KOPT-K1 (cell line): Measurements from ENCODE around the gene IFT122.

Experiments used
- H3K27ac ChIP-seq: fragments of 200-600 bp; sonication (generic); 2 replicates; pipeline ENCODE4 v1.5.1; 2016; ENCODE audit warnings: antibody characterized with exemption, mild to moderate bottlenecking, low read depth, low read length; ENCODE audit not compliant: poor library complexity, severe bottlenecking
- H3K36me3 ChIP-seq: fragments of 200-600 bp; sonication (generic); 2 replicates; pipeline ENCODE4 v1.5.1; 2017; ENCODE audit warnings: antibody characterized with exemption, mild to moderate bottlenecking, low read length, moderate library complexity; ENCODE audit not compliant: insufficient read depth
- H3K9me3 ChIP-seq: fragments of 200-600 bp; sonication (generic); 2 replicates; pipeline ENCODE4 v1.5.1; 2017; ENCODE audit warnings: antibody characterized with exemption, low read length, mild to moderate bottlenecking; ENCODE audit not compliant: insufficient read depth, poor library complexity, severe bottlenecking

Gene IFT122

DNA sequence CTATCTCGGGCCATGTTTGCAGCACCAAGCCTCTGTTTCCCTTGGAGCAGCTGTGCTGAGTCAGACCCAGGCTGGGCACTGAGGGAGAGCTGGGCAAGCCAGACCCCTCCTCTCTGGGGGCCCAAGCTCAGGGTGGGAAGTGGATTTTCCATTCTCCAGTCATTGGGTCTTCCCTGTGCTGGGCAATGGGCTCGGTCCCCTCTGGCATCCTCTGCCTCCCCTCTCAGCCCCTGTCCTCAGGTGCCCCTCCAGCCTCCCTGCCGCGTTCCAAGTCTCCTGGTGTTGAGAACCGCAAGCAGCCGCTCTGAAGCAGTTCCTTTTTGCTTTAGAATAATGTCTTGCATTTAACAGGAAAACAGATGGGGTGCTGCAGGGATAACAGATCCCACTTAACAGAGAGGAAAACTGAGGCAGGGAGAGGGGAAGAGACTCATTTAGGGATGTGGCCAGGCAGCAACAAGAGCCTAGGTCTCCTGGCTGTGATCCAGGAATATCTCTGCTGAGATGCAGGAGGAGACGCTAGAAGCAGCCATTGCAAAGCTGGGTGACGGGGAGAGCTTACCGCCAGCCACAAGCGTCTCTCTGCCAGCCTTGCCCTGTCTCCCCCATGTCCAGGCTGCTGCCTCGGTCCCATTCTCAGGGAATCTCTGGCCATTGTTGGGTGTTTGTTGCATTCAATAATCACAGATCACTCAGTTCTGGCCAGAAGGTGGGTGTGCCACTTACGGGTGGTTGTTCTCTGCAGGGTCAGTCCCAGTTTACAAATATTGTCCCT, 89.6 kb downstream of the IFT122 start:
- Histone ChIP-seq H3K27ac (no peak overlapping the region), H3K36me3 (no peaks in the 10 kb centered on the region), H3K9me3 (no peaks in the 10 kb centered on the region)

DNA sequence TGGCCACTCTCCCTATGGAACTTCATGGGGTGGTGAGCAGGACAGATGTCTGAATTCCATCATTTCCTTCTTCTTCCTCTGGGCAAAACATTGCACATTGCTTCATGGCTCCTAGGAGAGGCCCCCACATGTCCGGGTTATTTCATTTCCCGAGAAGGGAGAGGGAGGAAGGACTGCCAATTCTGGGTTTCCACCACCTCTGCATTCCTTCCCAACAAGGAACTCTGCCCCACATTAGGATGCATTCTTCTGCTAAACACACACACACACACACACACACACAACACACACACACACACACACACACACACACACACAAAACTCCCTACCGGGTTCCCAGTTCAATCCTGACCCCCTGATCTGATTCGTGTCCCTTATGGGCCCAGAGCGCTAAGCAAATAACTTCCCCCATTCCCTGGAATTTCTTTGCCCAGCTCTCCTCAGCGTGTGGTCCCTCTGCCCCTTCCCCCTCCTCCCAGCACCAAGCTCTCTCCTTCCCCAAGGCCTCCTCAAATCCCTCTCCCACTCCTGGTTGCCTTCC, 90.3 kb downstream of the IFT122 start:
- H3K36me3 ChIP-seq: no peaks in the 10 kb centered on the region
- no peak overlapping the region for H3K27ac ChIP-seq
- H3K9me3 ChIP-seq: no peaks in the 10 kb centered on the region

- Histone ChIP-seq H3K36me3 (no peaks in the 10 kb centered on the region), H3K27ac (no peak overlapping the region), H3K9me3 (no peaks in the 10 kb centered on the region)
Observed at GRCh38 chr3:129530821-129531220, 90.8 kb downstream of the IFT122 start.

DNA sequence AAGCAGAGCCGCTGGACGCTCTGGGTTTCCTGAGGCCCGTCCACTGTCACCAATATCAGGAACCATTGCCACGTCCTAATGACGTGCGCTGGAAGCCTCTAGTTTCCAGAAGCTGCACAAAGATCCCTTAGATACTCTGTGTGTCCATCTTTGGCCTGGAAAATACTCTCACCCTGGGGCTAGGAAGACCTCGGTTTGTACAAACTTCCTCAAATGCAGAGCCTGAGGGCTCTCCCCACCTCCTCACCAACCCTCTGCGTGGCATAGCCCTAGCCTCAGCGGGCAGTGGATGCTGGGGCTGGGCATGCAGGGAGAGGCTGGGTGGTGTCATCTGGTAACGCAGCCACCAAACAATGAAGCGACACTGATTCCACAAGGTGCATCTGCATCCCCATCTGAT, 91.7 kb downstream of the IFT122 start:
- Histone ChIP-seq H3K9me3 (no peaks in the 10 kb centered on the region), H3K27ac (no peak overlapping the region), H3K36me3 (no peaks in the 10 kb centered on the region)

- no peak overlapping the region for H3K27ac ChIP-seq
- H3K9me3 ChIP-seq: no peaks in the 10 kb centered on the region
Observed at GRCh38 chr3:129532261-129532660, 92.2 kb downstream of the IFT122 start.

GRCh38 chr3:129533406-129533805, 93.4 kb downstream of the IFT122 start:
- H3K27ac ChIP-seq: no peak overlapping the region
- no peaks in the 10 kb centered on the region for H3K9me3 ChIP-seq
- H3K36me3 ChIP-seq: no peaks in the 10 kb centered on the region

More at GRCh38 chr3:129532261-129532660, 92.2 kb downstream of the IFT122 start:
- no peaks in the 10 kb centered on the region for H3K36me3 ChIP-seq

DNA sequence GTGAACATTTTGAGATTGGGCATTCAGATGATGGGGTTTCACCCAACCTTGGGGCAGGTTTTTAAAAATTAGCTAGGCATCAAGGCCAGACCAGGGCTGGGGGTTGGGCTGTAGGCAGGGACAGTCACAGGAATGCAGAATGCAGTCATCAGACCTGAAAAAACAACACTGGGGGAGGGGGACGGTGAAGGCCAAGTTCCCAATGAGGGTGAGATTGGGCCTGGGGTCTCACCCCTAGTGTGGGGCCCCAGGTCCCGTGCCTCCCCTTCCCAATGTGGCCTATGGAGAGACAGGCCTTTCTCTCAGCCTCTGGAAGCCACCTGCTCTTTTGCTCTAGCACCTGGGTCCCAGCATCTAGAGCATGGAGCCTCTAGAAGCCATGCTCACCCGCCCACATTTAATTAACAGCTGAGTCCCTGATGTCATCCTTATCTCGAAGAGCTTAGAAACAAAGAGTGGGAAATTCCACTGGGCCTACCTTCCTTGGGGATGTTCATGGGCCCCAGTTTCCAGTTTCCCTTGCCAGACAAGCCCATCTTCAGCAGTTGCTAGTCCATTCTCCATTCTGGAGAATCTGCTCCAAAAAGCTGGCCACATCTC, 94.5 kb downstream of the IFT122 start:
- no peak overlapping the region for H3K27ac ChIP-seq
- H3K36me3 ChIP-seq: no peaks in the 10 kb centered on the region
- no peaks in the 10 kb centered on the region for H3K9me3 ChIP-seq

DNA sequence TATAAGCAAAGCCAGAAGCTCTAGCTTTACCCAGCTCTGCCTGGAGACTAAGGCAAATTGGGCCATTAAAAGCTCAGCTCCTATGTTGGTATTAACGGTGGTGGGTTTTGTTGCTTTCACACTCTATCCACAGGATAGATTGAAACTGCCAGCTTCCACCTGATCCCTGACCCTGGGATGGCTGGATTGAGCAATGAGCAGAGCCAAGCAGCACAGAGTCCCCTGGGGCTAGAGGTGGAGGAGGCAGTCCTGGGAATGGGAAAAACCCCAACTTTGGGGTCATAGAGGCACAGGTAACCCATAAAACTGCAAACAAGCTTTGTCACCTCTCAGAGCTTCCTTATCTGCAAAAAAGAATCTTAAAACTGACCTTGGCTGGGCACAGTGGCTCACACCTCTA, 95.1 kb downstream of the IFT122 start:
- Histone ChIP-seq H3K9me3 (no peaks in the 10 kb centered on the region), H3K36me3 (no peaks in the 10 kb centered on the region), H3K27ac (no peak overlapping the region)

- no peak overlapping the region for H3K27ac ChIP-seq
- no peaks in the 10 kb centered on the region for H3K9me3 ChIP-seq
- H3K36me3 ChIP-seq: no peaks in the 10 kb centered on the region
Observed at GRCh38 chr3:129536374-129536667, 96.3 kb downstream of the IFT122 start.

- H3K27ac ChIP-seq: no peak overlapping the region
- H3K36me3 ChIP-seq: no peaks in the 10 kb centered on the region
- no peaks in the 10 kb centered on the region for H3K9me3 ChIP-seq
Observed at GRCh38 chr3:129536804-129537203, 96.8 kb downstream of the IFT122 start.

- no peaks in the 10 kb centered on the region for H3K9me3 ChIP-seq
- no peak overlapping the region for H3K27ac ChIP-seq
- H3K36me3 ChIP-seq: no peaks in the 10 kb centered on the region
Observed at GRCh38 chr3:129539206-129539605, 99.2 kb downstream of the IFT122 start.

GRCh38 chr3:129540776-129541516, 100.9 kb downstream of the IFT122 start:
- no peaks in the 10 kb centered on the region for H3K36me3 ChIP-seq
- H3K9me3 ChIP-seq: no peaks in the 10 kb centered on the region
- no peak overlapping the region for H3K27ac ChIP-seq

- no peaks in the 10 kb centered on the region for H3K36me3 ChIP-seq
Observed at GRCh38 chr3:129542747-129543146, 102.7 kb downstream of the IFT122 start.

GRCh38 chr3:129543156-129543790, 103.2 kb downstream of the IFT122 start, which contains the start of gene H1-8:
Gene H1-8 (plus strand): TSS chr3:129543175. CDS start chr3:129543219, 44 bp downstream.
- Histone ChIP-seq H3K27ac (no peak within 1 kb of the TSS), H3K9me3 (no peaks in the 10 kb centered on the region), H3K36me3 (no peaks in the 10 kb centered on the region)

More at GRCh38 chr3:129542747-129543146, 102.7 kb downstream of the IFT122 start:
- no peak overlapping the region for H3K27ac ChIP-seq
- H3K9me3 ChIP-seq: no peaks in the 10 kb centered on the region

GRCh38 chr3:129543999-129544398, 104.0 kb downstream of the IFT122 start:
- H3K27ac ChIP-seq: no peak overlapping the region
- H3K36me3 ChIP-seq: no peaks in the 10 kb centered on the region
- no peaks in the 10 kb centered on the region for H3K9me3 ChIP-seq
